ENCODE measurements around the gene BRINP1.

The BRINP1 gene

GRCh38 chr9:119121899-119122298, 247.3 kb downstream of the BRINP1 start:
- DNase-seq (ENCODE audit: insufficient read length, low spot score) (no peak), FAIRE-seq (no peak)
- no peak for TF ChIP-seq POU2F2 (IDR thresholded peaks at IDR 0.05; ENCODE audit: low read depth, low read length)

GRCh38 chr9:119117409-119117808, 251.8 kb downstream of the BRINP1 start:
- TF ChIP-seq POU2F2 (IDR thresholded peaks at IDR 0.05; ENCODE audit: low read depth, low read length) (no peak), POLR2A (IDR thresholded peaks at IDR 0.05; ENCODE audit: low read depth, low read length) (no peak), PAX5 (IDR thresholded peaks at IDR 0.05; ENCODE audit: insufficient read depth, low read length, severe bottlenecking) (no peak), POLR2AphosphoS5 (IDR thresholded peaks at IDR 0.05; ENCODE audit: low read depth, low read length) (no peak), TAF1 (IDR thresholded peaks at IDR 0.05; ENCODE audit: low read depth, low read length) (no peak), SPI1 (IDR thresholded peaks at IDR 0.05; ENCODE audit: low read depth, low read length) (no peak)
- DNase-seq (ENCODE audit: insufficient read length, low spot score): no peak
- no peak for FAIRE-seq
